T47D (cell line): ENCODE results near the gene KCNJ18.
"Not testable (repeated sequence)": the region's sequence is repeated elsewhere in the genome, so short reads cannot be mapped to it uniquely, and the experiment has no call there.

ENCODE experiments used
- DNase-seq, 2 experiments: peaks; one replicate each; pipeline versions ENCODE4 v3.0.0 to v3.0.0-alpha.2; 2011 to 2012; ENCODE audit warnings: low read depth in 1 of 2, low spot score in 1 of 2
- in situ Hi-C: cut with HindIII; loops from 2 replicates; pipeline ENCODE4 v1.10.0; 2016; ENCODE audit warnings: low sequenced_read_pairs, low pct_unique_long_range_greater_than_20kb

The KCNJ18 gene

DNA sequence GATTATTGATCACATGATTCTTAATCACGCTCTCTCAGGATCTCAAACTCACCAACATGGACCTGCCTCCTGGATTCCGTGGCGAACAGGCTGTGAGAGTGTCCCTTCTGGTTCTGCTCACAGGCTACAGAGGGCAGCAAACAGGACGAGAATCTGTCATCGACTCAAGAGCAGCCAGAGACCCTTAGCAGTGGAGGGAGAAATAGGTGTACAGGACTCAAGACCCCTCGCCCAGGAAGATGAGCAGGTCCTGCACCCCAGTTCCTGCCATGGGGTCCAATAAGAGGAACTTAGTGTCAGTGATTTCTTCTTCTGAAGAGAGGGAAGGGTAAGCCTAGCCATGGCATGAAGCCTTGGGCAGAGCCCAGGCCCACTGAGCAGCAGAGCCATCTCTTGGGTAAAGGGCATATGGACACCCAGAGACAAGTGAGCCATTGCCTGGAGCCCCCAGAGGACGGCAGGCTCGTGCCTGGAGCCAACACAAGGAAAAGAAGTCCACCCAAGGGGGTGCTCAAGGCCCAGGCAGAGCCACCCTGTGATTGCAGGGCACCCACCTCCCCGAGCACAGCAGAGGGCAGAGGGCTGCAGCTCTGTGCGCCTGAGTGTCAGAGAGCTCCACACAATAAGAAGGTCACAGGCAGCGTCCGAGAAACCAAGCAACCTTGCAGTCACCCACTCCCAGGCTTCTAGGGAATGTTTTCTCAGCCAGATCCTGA lies 27.3 kb downstream of the KCNJ18 start:
- DNase-seq, in situ Hi-C loops: not testable (repeated sequence)

GRCh38 chr17:21720566-21720965 lies 28.2 kb downstream of the KCNJ18 start:
- in situ Hi-C loops, DNase-seq: not testable (repeated sequence)

DNA sequence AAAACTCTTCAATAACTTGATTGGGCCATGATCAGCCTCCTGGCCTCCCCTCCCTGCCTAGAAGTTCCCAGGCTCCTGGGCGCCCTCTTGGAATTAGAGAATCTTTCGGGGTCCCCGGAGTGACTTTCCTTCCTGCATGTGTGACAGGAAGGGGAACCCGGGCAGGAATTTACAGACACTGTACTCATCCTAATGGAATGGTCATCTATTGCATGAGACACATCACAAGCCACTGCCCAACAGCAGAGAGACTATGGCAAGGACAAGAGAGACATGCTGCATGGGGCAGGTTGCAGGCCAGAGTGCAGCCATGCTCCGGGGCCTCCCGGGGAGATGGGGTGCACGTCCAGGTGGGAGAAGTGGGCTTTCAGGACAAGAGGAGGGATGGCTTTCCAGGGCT lies 29.9 kb downstream of the KCNJ18 start:
- DNase-seq, in situ Hi-C loops: not testable (repeated sequence)

GRCh38 chr17:21724216-21725006 lies 32.1 kb downstream of the KCNJ18 start:
- in situ Hi-C loops, DNase-seq: not testable (repeated sequence)

- DNase-seq, in situ Hi-C loops: not testable (repeated sequence)
Observed at GRCh38 chr17:21731076-21731475, 38.8 kb downstream of the KCNJ18 start.

GRCh38 chr17:21733931-21734330 lies 41.6 kb downstream of the KCNJ18 start:
- in situ Hi-C loops, DNase-seq: not testable (repeated sequence)

- in situ Hi-C loops, DNase-seq: not testable (repeated sequence)
Observed at GRCh38 chr17:21735814-21736213, 43.5 kb downstream of the KCNJ18 start.

GRCh38 chr17:21737015-21737580 lies 44.8 kb downstream of the KCNJ18 start:
- in situ Hi-C loops, DNase-seq: not testable (repeated sequence)

- in situ Hi-C loops, DNase-seq: not testable (repeated sequence)
Observed at GRCh38 chr17:21738241-21738640, 45.9 kb downstream of the KCNJ18 start.

DNA sequence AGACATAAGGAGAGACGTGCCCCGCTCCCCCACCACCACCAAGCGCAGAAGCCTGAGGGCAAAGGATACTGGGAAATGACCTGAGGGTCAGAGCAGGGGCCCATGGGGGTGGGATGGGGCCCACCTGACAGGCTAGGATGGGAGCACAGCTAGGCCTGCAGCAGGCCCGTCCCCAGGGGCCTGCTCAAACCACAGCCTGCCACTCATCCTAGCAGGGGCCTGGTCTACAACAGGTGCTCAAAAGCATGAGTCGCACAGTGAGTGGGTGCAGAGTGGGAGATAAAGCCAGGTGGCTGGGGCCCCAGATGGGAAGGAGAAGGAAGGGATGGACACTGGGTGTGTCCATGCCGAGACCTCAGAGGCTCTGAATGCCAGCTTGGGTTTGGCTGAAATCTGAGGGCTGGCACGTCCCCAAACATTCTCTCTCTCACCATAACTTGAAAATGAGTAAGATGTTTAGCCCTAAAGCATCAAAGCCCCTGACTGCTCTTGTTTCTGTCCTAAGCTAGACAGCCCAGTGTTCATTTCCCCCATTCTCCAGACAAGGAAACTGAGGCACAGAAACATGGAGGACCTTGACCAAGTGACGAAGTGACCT lies 46.7 kb downstream of the KCNJ18 start:
- DNase-seq, in situ Hi-C loops: not testable (repeated sequence)

GRCh38 chr17:21739485-21739884 lies 47.2 kb downstream of the KCNJ18 start:
- in situ Hi-C loops, DNase-seq: not testable (repeated sequence)

DNA sequence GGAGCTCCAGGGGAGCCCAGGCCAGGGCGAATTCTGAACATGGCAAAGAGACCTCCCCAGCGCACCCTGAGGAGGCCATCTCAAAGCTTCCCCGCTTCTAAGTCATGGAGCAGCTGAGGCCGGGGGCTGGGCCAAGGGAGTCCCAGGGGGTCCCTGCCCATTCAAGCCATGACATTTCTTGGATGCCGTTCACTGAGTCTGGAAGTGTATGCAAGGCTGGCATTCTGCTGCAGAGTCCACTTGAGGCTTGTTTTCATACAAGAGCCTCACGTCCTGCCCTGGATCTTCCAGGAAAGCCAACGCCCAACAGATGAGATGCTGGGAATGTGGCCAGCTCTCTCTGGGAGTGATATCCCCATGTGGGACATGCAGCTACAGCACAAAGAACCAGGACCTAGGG lies 48.5 kb downstream of the KCNJ18 start:
- in situ Hi-C loops, DNase-seq: not testable (repeated sequence)

- in situ Hi-C loops, DNase-seq: not testable (repeated sequence)
Observed at GRCh38 chr17:21741520-21741919, 49.2 kb downstream of the KCNJ18 start.
